Measurements from ENCODE around the gene TSKS.

DNA sequence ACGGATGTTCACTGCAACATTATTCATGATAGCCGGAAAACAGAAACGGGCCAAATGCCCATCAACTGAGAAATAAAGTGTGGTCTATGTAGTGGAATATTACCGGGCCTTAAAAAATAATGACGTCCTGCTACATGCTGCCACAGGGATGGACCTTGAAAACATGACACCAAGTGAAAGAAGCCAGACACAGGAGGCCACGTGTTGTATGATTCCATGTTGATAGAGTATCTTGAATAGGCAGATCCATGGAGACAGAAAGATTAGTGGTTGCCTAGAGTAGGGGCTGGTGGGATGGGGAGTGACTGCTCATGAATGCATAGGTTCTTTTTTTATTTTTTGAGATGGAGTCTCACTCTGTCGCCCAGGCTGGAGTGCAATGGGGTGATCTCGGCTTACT is 7.4 kb upstream of the TSKS start:
- TF ChIP-seq CTCF (IDR thresholded peaks at IDR 0.05) (no peak), POLR2A (IDR thresholded peaks at IDR 0.05) (no peak), POLR2AphosphoS5 (IDR thresholded peaks at IDR 0.05; ENCODE audit: insufficient read depth in 1 of 2, low read depth in 1 of 2) (no peak)

Data from vagina (tissue), 2 donors.